GM20431 (cell line): ENCODE results near the gene ADD1.

ENCODE experiments used
- in situ Hi-C: fragments of 300-500 bp; cut with MseI, MboI; formaldehyde crosslinking; loops from one replicate; pipeline ENCODE4 v1.15.0; 2020; ENCODE audit warnings: low sequenced_read_pairs; ENCODE audit not compliant: unreplicated experiment

The ADD1 gene

DNA sequence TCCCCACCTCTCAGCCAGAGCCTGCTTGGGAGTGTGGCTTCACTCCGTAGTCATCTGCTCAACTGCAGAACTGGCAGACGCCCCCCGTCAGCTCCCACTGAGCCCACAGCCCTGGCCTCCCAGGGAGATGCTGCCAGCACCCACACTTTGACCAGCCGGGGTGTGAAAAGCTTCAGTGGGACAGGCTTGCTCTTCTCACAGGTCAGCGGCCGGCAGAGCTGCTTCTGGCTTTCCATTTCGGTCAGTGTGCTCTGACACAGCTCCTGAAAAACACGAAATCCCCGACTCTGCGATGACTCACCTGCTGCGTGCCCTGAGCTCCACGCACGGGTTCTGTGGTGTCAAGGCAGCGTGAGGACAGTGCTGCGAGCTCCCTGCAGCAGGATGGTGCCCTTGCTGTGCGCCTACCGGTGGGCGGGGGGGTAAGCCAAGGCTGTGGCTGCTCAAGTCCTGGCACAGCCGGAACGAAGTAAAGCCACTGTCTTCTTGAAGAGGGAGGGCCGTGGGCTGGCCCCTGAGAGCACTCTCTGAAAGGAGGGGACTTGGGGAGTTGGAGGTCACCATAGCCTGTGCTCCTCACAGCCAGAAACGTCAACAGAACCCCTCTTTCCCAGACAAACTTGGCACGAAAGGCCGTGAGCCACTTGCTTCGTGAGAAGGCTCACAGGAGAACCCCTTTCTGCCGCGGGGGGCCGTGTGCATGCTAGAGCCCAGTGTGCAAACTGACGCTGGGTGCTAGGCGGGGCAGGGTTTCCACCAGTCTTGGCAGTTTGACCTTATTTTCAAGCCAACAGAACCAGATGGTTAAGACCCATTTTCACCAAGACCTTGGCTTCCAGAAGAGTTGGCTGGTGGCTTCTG lies 96.0 kb downstream of the ADD1 start:
- in situ Hi-C loops, result loop anchor here (25.0 kb wide), 1 partner anchor 177 kb away; the partner anchor contains the start of gene TNIP2

DNA sequence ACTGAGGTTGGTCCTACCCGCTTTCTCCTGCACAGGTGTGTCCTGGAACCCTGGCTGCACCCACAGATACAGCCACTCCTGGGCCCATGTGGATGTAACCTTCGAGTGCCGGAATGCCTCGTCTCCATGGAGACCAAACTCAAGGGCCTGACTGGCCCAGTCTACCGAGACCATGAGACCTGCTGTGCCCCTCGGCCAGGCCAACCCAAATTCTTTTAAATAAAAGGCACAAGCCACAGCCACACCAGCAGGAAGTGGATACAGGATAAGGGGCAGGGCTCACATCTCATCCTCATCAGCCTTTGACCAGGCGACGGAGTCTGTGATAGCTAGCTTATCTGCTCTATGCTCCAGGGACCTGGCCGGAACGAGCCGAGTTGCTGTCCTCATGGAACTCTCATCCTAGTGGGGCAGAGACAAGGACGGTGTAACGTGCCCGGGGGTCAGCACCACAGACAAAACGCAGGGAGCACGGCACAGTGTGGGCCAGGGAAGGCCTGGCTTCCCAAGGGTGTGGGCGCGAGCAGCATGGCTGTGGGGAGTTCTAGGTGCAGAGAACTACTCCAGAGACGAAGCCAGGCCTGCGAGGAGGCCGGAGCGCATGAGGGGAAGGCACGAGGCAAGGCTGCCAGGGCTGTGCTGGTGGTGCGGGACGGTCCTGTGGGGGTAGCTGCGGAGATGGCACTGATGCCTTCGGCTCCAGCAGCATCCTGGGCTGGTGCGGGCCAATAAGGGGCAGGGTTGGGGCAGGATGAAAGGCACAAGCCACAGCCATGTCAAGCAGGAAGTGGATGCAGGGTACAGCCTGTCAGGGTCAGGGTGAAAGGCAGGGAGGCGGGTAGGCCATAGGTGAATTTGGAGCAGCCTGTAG lies 96.9 kb downstream of the ADD1 start:
- in situ Hi-C loops, result loop anchor here (25.0 kb wide), 1 partner anchor 178 kb away; the partner anchor contains the start of gene TNIP2

GRCh38 chr4:2941138-2942036 lies 97.7 kb downstream of the ADD1 start:
- in situ Hi-C loops, result loop anchor here (25.0 kb wide), 1 partner anchor 179 kb away; the partner anchor contains the start of gene TNIP2

GRCh38 chr4:2942037-2942531 lies 98.4 kb downstream of the ADD1 start:
- in situ Hi-C loops, result loop anchor here (25.0 kb wide), 1 partner anchor 180 kb away; the partner anchor contains the start of gene TNIP2

DNA sequence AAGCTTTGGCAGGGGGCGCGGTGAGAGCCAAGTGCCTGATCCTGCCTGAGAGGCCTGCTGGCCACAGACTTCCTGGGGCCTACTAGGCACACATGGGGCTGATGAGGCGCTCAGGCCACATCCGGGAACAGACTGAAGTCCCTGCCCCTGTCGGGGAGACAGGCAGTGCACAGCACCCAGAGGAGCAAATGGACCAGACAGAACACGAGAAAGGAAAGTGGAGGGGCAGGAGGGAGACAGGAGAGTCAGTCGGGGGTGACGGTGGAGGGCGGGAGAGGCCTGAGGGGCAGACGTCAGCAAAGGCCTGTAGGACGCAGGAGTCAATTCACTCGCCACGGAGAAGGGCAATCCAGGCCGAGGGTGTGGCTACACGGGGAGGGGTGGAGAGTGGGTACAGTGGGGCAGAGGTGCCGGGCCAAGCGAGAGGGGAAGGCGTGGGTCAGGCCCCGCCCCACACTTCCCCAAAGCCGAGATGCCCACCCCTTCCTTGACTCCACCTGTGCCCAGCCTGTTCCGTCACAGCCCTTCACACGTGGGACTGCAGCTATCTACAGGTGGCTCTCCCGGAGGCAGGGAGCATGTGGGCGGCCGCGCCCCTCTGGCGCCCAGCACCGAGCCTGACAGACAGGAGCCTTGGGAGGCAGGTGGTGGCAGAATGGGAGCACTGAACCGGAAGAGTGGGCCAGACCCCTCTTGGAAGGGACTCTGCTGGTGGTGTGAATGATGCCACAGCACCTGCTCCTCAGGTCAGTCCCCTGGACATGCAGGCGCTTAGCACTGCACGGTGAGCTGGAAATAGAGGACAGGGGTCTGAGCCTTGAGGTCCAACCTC lies 99.1 kb downstream of the ADD1 start:
- in situ Hi-C loops, result loop anchor here (25.0 kb wide), 1 partner anchor 180 kb away; the partner anchor contains the start of gene TNIP2

GRCh38 chr4:2943364-2944090 lies 99.9 kb downstream of the ADD1 start:
- in situ Hi-C loops, result loop anchor here (25.0 kb wide), 1 partner anchor 181 kb away; the partner anchor contains the start of gene TNIP2

- in situ Hi-C loops, result loop anchor here (25.0 kb wide), 1 partner anchor 182 kb away; the partner anchor contains the start of gene TNIP2
Observed at GRCh38 chr4:2944091-2944482, 100.4 kb downstream of the ADD1 start.

- in situ Hi-C loops, result loop anchor here (25.0 kb wide), 1 partner anchor 183 kb away; the partner anchor contains the start of gene TNIP2
Observed at GRCh38 chr4:2944586-2945526, 101.2 kb downstream of the ADD1 start.

DNA sequence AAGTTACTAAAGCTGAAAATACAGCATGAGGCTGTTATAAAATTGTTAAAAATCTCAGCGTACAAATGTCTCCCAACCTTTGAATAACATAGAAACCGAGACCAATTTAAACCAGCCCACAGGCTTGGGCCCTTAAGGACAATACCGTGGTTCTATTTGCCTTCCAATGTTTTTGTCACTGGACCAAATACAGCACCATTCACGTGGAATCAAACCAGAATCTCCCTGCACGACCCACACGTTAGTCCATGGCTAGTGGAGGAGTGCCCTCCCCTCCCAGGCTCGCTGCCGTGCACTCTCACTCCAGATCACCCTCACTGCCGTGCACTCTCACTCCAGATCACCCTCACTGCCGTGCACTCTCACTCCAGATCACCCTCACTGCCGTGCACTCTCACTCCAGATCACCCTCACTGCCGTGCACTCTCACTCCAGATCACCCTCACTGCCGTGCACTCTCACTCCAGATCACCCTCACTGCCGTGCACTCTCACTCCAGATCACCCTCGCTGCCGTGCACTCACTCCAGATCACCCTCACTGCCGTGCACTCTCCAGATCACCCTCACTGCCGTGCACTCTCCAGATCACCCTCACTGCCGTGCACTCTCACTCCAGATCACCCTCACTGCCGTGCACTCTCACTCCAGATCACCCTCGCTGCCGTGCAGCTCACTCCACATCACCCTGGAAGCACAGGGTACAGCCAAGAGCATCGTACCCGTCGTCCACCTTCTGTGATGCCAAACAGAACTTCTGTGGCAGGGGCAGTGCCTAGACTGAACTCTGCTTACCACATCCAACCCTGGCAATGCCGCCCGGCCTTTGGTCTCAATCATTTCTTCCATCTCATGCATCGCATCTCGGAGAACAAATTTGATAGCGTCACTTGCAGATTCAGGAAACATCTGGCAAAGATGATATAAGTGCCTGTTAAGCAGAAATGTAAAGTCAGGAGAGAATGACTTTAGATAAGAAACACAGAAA lies 102.3 kb downstream of the ADD1 start:
- in situ Hi-C loops, result loop anchor here (25.0 kb wide), 1 partner anchor 184 kb away; the partner anchor contains the start of gene TNIP2

- in situ Hi-C loops, result loop anchor here (25.0 kb wide), 1 partner anchor 185 kb away; the partner anchor contains the start of gene TNIP2
Observed at GRCh38 chr4:2946812-2947600, 103.4 kb downstream of the ADD1 start.

- in situ Hi-C loops, result loop anchor here (25.0 kb wide), 1 partner anchor 186 kb away; the partner anchor contains the start of gene TNIP2
Observed at GRCh38 chr4:2947926-2948325, 104.3 kb downstream of the ADD1 start.

- in situ Hi-C loops, result loop anchor here (25.0 kb wide), 1 partner anchor 187 kb away; the partner anchor contains the start of gene TNIP2
Observed at GRCh38 chr4:2948895-2949781, 105.5 kb downstream of the ADD1 start.

DNA sequence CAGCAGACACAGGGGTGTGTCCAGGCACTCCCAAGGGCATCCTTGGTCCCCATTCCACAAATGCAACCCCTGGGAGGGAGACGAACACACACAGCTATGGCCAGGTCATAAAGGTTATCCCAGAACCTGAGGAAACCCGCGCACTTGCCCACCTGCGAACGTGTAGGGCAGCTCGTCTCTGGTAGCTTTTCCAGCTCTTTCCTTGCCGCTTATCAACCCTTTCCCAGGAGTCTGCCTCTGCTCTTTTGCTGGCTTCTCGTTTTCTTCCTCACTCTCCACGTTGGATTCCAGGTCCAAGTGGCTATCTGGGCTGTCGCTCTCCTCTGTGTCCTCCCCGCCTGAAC lies 106.1 kb downstream of the ADD1 start:
- in situ Hi-C loops, result loop anchor here (25.0 kb wide), 1 partner anchor 187 kb away; the partner anchor contains the start of gene TNIP2
